ENCODE measurements around the gene KRTDAP.

DNA sequence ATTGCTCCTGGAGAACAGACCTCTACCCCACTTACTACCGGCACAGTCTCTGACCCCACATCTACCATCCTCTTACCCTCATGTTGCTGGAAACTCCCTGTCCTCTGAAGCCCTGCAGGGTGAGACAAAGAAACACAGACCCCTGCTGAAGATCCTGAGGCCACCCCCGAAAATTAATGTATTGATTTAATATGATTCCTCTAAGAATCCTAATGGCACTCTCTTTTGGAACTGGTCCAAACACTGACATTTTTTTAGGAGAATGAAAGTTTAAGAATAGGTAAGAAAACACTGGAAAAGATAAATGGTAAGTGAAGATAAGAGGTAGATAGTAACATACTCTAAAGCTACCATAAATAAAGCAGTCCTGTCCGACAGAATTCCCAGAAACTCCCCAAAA, 17.9 kb upstream of the KRTDAP start:
- TF ChIP-seq POLR2A (IDR thresholded peaks at IDR 0.05; ENCODE audit: low read depth, low read length) (no peak), FOS (IDR thresholded peaks at IDR 0.05; ENCODE audit: borderline replicate concordance, insufficient read depth, low read length) (no peak), MYC (IDR thresholded peaks at IDR 0.05; ENCODE audit: low read depth, low read length) (no peak), POLR2AphosphoS5 (IDR thresholded peaks at IDR 0.05; ENCODE audit: insufficient read depth, low read depth, low read length) (no peak), GATA2 (IDR thresholded peaks at IDR 0.05; ENCODE audit: insufficient read depth, insufficient read length, low read depth, low read length) (no peak), EZH2 (IDR thresholded peaks at IDR 0.05; ENCODE audit: borderline replicate concordance, low read depth, low read length, severe bottlenecking) (no peak)
- TF ChIP-seq, protein P1, sequence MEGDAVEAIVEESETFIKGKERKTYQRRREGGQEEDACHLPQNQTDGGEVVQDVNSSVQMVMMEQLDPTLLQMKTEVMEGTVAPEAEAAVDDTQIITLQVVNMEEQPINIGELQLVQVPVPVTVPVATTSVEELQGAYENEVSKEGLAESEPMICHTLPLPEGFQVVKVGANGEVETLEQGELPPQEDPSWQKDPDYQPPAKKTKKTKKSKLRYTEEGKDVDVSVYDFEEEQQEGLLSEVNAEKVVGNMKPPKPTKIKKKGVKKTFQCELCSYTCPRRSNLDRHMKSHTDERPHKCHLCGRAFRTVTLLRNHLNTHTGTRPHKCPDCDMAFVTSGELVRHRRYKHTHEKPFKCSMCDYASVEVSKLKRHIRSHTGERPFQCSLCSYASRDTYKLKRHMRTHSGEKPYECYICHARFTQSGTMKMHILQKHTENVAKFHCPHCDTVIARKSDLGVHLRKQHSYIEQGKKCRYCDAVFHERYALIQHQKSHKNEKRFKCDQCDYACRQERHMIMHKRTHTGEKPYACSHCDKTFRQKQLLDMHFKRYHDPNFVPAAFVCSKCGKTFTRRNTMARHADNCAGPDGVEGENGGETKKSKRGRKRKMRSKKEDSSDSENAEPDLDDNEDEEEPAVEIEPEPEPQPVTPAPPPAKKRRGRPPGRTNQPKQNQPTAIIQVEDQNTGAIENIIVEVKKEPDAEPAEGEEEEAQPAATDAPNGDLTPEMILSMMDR (IDR thresholded peaks at IDR 0.05; ENCODE audit: extremely low read depth in 1 of 2, insufficient read depth in 1 of 2, low read depth in 1 of 2, low read length in 2 of 2) = no peak
- TF ChIP-seq, protein P2, sequence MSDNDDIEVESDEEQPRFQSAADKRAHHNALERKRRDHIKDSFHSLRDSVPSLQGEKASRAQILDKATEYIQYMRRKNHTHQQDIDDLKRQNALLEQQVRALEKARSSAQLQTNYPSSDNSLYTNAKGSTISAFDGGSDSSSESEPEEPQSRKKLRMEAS (IDR thresholded peaks at IDR 0.05; ENCODE audit: insufficient read depth, insufficient read length) = no peak
